ENCODE measurements around the gene FRMD5.

FRMD5 gene

GRCh38 chr15:43987924-43988323 is 207.1 kb downstream of the FRMD5 start:
- no peak for DNase-seq (ENCODE audit: extremely low spot score, insufficient read length, low read depth)
- FAIRE-seq, result no peak

DNA sequence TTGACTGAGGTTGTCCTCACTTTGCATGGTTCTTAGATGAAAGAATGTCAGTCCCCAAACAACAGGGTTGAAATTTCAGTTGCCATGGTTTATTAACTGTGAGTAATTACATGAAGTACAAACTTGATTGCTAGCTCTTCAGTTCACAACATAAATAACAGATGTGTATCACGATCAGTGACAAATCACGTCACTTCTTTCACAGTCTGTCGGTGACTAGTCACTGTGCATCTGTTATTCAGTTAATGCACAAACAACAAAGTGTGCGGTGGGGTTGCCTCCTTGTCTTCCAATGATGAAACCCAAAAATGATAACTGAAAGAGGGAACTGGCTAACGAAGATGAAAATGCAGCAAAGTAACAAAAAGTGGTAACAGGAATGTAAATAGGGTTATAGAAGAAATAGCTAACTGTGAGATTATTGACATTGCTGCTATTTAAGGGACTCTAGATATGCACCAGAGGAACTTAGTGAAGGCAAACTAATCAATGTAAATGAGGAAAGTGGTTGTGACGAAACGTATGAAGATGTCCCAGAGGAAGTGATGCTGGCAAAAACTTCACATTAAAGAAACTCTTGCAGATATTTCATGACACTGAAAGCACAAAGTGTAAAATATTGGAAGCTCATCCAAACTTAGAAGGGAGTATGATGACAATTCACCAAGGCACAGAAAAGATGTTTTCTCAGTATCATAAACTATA is 208.9 kb downstream of the FRMD5 start:
- FAIRE-seq (no peak), DNase-seq (ENCODE audit: extremely low spot score, insufficient read length, low read depth) (no peak)

GRCh38 chr15:43981576-43981975 is 213.5 kb downstream of the FRMD5 start:
- no peak for FAIRE-seq
- DNase-seq (ENCODE audit: extremely low spot score, insufficient read length, low read depth), result no peak

DNA sequence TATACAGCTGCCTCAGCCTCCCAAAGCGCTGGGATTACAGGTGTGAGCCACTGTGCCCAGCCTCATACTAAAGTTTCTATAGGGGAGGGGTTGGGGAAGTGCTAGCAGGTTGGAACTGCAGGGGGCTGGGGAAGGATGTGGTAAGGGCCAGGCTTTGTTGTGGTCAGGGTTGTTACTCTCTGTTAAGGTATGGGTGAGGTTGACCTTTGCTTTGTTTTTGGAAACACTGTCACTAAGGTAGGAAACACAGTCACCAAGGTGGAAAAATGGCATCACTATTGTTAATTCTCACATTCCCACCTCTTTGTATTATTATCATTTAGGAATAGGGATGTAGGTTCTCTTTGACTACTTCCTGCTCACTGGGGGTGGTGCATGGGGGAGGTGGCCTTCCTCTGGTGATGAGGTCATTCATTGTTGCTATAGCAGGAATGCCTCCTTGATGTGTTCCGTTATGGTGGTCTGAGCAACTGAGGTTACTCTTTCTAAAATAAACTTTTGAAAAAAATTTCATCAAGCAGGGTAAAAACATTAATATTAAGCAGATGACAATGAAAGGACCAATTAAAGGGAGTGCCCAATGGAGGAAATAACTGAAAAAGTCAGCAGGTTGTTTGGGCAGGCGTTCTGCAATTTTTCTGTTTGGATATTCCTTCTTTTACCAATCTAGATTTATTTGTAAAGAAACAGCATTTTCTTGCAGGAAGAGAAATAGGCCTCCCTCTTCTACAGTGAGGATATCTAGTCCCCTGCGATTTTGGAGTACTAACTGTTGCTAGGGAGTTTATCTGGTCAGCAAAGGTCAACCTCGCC is 217.8 kb downstream of the FRMD5 start:
- DNase-seq (ENCODE audit: extremely low spot score, insufficient read length, low read depth) (no peak), FAIRE-seq (peak; percentile 81)

- FAIRE-seq (no peak), DNase-seq (ENCODE audit: extremely low spot score, insufficient read length, low read depth) (no peak)
Observed at GRCh38 chr15:43975770-43976169, 219.3 kb downstream of the FRMD5 start.

- no peak for FAIRE-seq
- DNase-seq (ENCODE audit: extremely low spot score, insufficient read length, low read depth), result no peak
Observed at GRCh38 chr15:43975326-43975725, 219.7 kb downstream of the FRMD5 start.

- FAIRE-seq (peak; percentile 88), DNase-seq (ENCODE audit: extremely low spot score, insufficient read length, low read depth) (peak; percentile 12)
Observed at GRCh38 chr15:43974852-43975251, 220.2 kb downstream of the FRMD5 start.

- no peak for FAIRE-seq
- DNase-seq (ENCODE audit: extremely low spot score, insufficient read length, low read depth), result no peak
Observed at GRCh38 chr15:43969802-43970375, 225.2 kb downstream of the FRMD5 start.

DNA sequence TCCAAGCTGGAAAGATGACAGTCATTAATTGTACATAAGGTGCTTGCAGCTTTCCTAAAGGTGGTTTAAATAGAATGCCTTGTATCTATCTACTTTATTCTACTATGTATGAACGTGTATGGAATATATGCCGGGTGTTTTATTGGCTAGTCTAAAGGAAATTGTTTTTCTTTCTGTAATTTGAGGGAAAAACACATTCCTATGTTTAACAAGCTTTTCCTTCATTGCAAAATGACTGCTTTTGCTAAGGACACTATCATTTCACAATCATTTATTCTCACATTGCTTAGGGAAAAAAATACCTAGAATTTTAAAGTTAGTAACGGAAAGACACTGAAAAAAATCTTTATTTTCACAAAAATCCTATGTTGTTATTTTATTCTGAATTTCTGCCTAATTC is 226.5 kb downstream of the FRMD5 start:
- FAIRE-seq, result no peak
- DNase-seq (ENCODE audit: extremely low spot score, insufficient read length, low read depth), result no peak

GRCh38 chr15:43966646-43967045 is 228.4 kb downstream of the FRMD5 start:
- DNase-seq (ENCODE audit: extremely low spot score, insufficient read length, low read depth) (no peak), FAIRE-seq (no peak)

GRCh38 chr15:43958861-43959330 is 236.2 kb downstream of the FRMD5 start:
- FAIRE-seq (no peak), DNase-seq (ENCODE audit: extremely low spot score, insufficient read length, low read depth) (no peak)

GRCh38 chr15:43957724-43958123 is 237.3 kb downstream of the FRMD5 start:
- FAIRE-seq (peak; percentile 62), DNase-seq (ENCODE audit: extremely low spot score, insufficient read length, low read depth) (no peak)

DNA sequence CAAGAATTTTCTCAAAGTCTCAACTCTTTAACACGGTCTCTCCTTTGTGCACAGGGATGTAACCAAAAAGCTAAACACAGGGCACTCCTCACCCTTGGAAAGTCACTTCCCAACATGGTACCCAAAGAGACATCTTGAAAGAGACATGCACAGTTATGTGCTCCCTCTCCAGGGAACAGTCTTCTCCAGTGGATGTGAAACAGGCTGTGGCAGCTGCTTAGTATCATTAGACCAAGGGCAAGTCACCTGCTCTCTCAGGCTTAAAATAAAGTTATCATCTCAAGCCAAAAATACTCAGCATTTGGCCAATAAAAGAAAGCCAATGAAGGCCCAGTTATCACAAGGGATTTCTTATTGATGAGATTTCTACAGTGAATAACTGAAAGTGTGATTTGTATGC is 239.9 kb downstream of the FRMD5 start:
- no peak for DNase-seq (ENCODE audit: extremely low spot score, insufficient read length, low read depth)
- no peak for FAIRE-seq

GRCh38 chr15:43954181-43954621 is 240.9 kb downstream of the FRMD5 start:
- no peak for DNase-seq (ENCODE audit: extremely low spot score, insufficient read length, low read depth)

DNA sequence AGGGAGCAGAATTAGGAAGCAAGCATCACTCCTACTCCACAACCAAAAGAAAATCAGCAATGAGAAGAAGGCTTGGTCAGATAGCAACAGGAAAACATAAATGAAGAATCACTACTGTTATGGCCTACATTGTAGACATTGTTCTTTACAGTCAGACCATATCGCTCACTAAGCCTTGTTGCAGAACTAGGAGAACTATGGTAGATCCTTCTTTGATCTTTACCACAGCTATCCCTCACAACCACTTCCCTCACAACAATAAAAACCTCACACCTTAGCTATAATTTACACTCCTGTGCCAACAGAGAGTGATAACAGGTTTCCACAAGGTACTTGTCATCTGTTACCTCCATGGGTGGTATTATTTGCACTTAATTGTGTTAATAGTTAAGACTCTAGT is 241.7 kb downstream of the FRMD5 start:
- FAIRE-seq (no peak), DNase-seq (ENCODE audit: extremely low spot score, insufficient read length, low read depth) (no peak)

More at GRCh38 chr15:43954181-43954621, 240.9 kb downstream of the FRMD5 start:
- no peak for FAIRE-seq

DNA sequence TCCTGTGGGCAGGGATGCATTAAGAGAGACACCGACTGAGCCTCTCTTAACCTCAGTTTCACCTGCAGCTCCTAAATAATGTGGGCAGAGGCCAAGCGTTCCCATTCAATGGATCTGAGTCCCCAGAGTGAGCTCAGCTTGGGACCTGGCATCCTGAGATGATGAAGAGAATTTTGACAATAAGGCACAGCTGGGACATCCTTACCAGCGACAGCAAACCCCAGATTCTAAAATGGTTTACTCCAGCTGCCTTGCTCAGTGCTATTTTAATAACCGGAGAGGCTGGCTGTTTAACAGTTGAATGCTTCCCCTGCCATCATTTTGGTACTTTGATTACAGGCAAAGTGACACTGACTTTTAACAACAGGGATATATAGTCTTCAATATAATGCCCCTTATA is 244.5 kb downstream of the FRMD5 start:
- DNase-seq (ENCODE audit: extremely low spot score, insufficient read length, low read depth), result no peak
- no peak for FAIRE-seq

- peak; percentile 98 for FAIRE-seq
Observed at GRCh38 chr15:43948691-43949325, 246.3 kb downstream of the FRMD5 start.

GRCh38 chr15:43943511-43943910 is 251.6 kb downstream of the FRMD5 start:
- no peak for DNase-seq (ENCODE audit: extremely low spot score, insufficient read length, low read depth)
- FAIRE-seq, result no peak

More at GRCh38 chr15:43948691-43949325, 246.3 kb downstream of the FRMD5 start:
- no peak for DNase-seq (ENCODE audit: extremely low spot score, insufficient read length, low read depth)

GRCh38 chr15:43942194-43942593 is 252.9 kb downstream of the FRMD5 start:
- FAIRE-seq, result no peak
- no peak for DNase-seq (ENCODE audit: extremely low spot score, insufficient read length, low read depth)

- FAIRE-seq (peak; percentile 81), DNase-seq (ENCODE audit: extremely low spot score, insufficient read length, low read depth) (no peak)
Observed at GRCh38 chr15:43941555-43941954, 253.5 kb downstream of the FRMD5 start.
